GM21576 (cell line): ENCODE results near the gene TMEM97.

Experiments used
- ATAC-seq: cut with Tn5 transposase; IDR thresholded peaks from one replicate; pipeline ENCODE4 v1.9.1; 2021; ENCODE audit warnings: mild to moderate bottlenecking, moderate library complexity; ENCODE audit not compliant: unreplicated experiment

TMEM97 gene

GRCh38 chr17:28315846-28316705 lies 2.9 kb upstream of the TMEM97 start:
- ATAC-seq: no peak

- no peak for ATAC-seq
These were observed 1.7 kb upstream of the TMEM97 start for GRCh38 chr17:28317099-28317965.

- ATAC-seq: no peak
These were observed 838 bp upstream of the TMEM97 start for GRCh38 chr17:28317966-28318758.

- ATAC-seq: no peak
These were observed 567 bp downstream of the TMEM97 start for GRCh38 chr17:28319598-28319935.

- ATAC-seq: no peak
These were observed 1.4 kb downstream of the TMEM97 start for GRCh38 chr17:28320215-28321061.

GRCh38 chr17:28324267-28324745 lies 5.3 kb downstream of the TMEM97 start:
- ATAC-seq: no peak

GRCh38 chr17:28324781-28325180 lies 5.8 kb downstream of the TMEM97 start:
- ATAC-seq: no peak

GRCh38 chr17:28325211-28325610 lies 6.2 kb downstream of the TMEM97 start:
- ATAC-seq: no peak

GRCh38 chr17:28326114-28326513 lies 7.1 kb downstream of the TMEM97 start:
- ATAC-seq: no peak

- ATAC-seq: peak; percentile 56
These were observed 8.1 kb downstream of the TMEM97 start for GRCh38 chr17:28327031-28327607.

GRCh38 chr17:28327709-28328108 lies 8.7 kb downstream of the TMEM97 start:
- ATAC-seq: no peak

- ATAC-seq: no peak
These were observed 9.3 kb downstream of the TMEM97 start for GRCh38 chr17:28328325-28328724.

- no peak for ATAC-seq
These were observed 11.7 kb downstream of the TMEM97 start for GRCh38 chr17:28330671-28331070.

- no peak for ATAC-seq
These were observed 13.0 kb downstream of the TMEM97 start for GRCh38 chr17:28331891-28332420.

GRCh38 chr17:28333083-28333746 lies 14.2 kb downstream of the TMEM97 start:
- no peak for ATAC-seq

- ATAC-seq: no peak
These were observed 15.2 kb downstream of the TMEM97 start for GRCh38 chr17:28334171-28334570.

GRCh38 chr17:28334666-28335200 lies 15.7 kb downstream of the TMEM97 start:
- ATAC-seq: no peak

- peak; percentile 95 for ATAC-seq
These were observed 16.4 kb downstream of the TMEM97 start, which contains the start of the genes IFT20 and TNFAIP1 for GRCh38 chr17:28335201-28335958. TSS of gene IFT20 (minus strand) at chr17:28335472. CDS start at chr17:28331985, 3,487 bp downstream. TSS of gene TNFAIP1 (plus strand) at chr17:28335761. CDS start at chr17:28339522, 3,761 bp downstream.
